Suprapubic skin (tissue), 4 donors: ENCODE data around the gene WNT7A. TPM values are rescaled to one million over a fixed set of nuclear protein-coding genes. Genes with fewer than 3 reads are reported as not detected.
"Not testable (repeated sequence)": the region's sequence is repeated elsewhere in the genome, so short reads cannot be mapped to it uniquely, and the experiment has no call there.

Source experiments
- DNase-seq, 2 donors: peaks; one replicate each; pipeline ENCODE4 v3.0.0-alpha.2; 2019; ENCODE audit warnings: low spot score in 2 of 2
- H3K27ac ChIP-seq: fragments of 200-600 bp; sonication (generic); one replicate; pipeline ENCODE4 v1.5.1; 2019
- H3K27me3 ChIP-seq: fragments of 200-600 bp; sonication (generic); one replicate; pipeline ENCODE4 v1.5.1; 2019
- H3K36me3 ChIP-seq: fragments of 200-600 bp; sonication (generic); one replicate; pipeline ENCODE4 v1.5.1; 2019
- H3K4me1 ChIP-seq: fragments of 200-600 bp; sonication (generic); one replicate; pipeline ENCODE4 v1.5.1; 2019
- H3K4me3 ChIP-seq: fragments of 200-600 bp; sonication (generic); one replicate; pipeline ENCODE4 v1.5.1; 2019; ENCODE audit warnings: mild to moderate bottlenecking
- H3K9me3 ChIP-seq: fragments of 200-600 bp; sonication (generic); one replicate; pipeline ENCODE4 v1.5.1; 2019
- EP300 ChIP-seq: sonication (generic); formaldehyde crosslinking; IDR thresholded peaks from one replicate; pipeline ENCODE4 v1.6.1; 2017; ENCODE audit warnings: antibody characterized with exemption
- POLR2A ChIP-seq, 2 donors: fragments of 450-650 bp; IDR thresholded peaks; one replicate each; pipeline ENCODE4 v1.6.1; 2017; ENCODE audit warnings: antibody characterized with exemption in 2 of 2, mild to moderate bottlenecking in 2 of 2, moderate library complexity in 2 of 2
- POLR2AphosphoS5 ChIP-seq, 3 donors: sonication (generic); formaldehyde crosslinking; IDR thresholded peaks; one replicate each; pipeline ENCODE4 v1.6.1; 2017; ENCODE audit warnings: antibody characterized with exemption in 3 of 3
- WGBS: methylation state at CpG from one replicate; pipeline ENCODE4 v1.1.5; 2018; 5-methylcytosine and 5-hydroxymethylcytosine counted together
- total RNA-seq, 4 donors: library from RNA; depleted of rRNA; stranded (reverse); fragments of >200 nt; gene quantifications; one replicate each; pipeline ENCODE4 v1.1.0, GENCODE V29; 2016
- TF ChIP-seq, protein P1 (sequence below), 2 donors: fragments of 200-600 bp in 1 of 2; fragments of 450-650 bp in 1 of 2; sonication (generic) in 1 of 2; IDR thresholded peaks; one replicate each; pipeline ENCODE4 v1.5.1; 2016 to 2019; ENCODE audit warnings: antibody characterized with exemption in 2 of 2, mild to moderate bottlenecking in 1 of 2, moderate library complexity in 1 of 2

Gene WNT7A
- total RNA-seq, 4 donors from 2014 or later = 1.1 to 3.9 (median 1.8) TPM

DNA sequence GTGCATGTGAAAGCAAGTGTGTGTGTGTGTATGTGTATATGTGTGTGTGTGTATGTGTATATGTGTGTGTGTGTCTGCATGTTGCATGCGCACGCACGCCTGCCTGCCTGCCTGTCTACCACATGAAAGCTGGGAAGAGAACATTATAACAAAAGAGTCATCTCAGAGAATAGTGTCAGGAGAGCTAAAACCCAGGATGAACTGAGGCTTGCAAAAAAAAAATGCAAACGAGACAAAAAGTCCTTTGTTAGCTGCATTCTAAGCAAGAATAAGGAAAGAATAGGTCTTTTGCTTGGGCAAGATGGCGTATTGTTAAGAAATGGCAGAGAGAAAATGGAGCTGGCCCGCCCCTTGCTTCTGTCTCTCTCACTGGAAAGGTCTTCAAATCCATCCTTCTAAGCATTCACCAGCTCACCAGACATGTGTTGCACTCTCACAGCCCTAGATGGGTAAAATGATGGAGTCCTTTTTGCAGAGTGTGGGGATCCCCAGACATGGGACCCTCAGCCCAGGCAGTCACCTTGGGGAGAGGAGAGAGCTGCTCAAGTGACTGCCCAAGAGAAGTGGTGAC is 16.4 kb downstream of the WNT7A start:
- TF ChIP-seq POLR2A (IDR thresholded peaks at IDR 0.05) = no peak
- TF ChIP-seq POLR2AphosphoS5 (IDR thresholded peaks at IDR 0.05) = no peak
- TF ChIP-seq, protein P1, sequence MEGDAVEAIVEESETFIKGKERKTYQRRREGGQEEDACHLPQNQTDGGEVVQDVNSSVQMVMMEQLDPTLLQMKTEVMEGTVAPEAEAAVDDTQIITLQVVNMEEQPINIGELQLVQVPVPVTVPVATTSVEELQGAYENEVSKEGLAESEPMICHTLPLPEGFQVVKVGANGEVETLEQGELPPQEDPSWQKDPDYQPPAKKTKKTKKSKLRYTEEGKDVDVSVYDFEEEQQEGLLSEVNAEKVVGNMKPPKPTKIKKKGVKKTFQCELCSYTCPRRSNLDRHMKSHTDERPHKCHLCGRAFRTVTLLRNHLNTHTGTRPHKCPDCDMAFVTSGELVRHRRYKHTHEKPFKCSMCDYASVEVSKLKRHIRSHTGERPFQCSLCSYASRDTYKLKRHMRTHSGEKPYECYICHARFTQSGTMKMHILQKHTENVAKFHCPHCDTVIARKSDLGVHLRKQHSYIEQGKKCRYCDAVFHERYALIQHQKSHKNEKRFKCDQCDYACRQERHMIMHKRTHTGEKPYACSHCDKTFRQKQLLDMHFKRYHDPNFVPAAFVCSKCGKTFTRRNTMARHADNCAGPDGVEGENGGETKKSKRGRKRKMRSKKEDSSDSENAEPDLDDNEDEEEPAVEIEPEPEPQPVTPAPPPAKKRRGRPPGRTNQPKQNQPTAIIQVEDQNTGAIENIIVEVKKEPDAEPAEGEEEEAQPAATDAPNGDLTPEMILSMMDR (IDR thresholded peaks at IDR 0.05) = no peak
- TF ChIP-seq EP300 = no peak
- Histone ChIP-seq H3K9me3 (no peaks in the 10 kb centered on the region), H3K27me3 (peaks cover 55% of the 10 kb centered on the region), H3K4me3 (no peak overlapping the region), H3K27ac (no peak overlapping the region), H3K36me3 (no peaks in the 10 kb centered on the region), H3K4me1 (no peaks in the 10 kb centered on the region)
- no peak for DNase-seq
- 73% methylated on average over 6 of the region's 6 CpGs for WGBS

DNA sequence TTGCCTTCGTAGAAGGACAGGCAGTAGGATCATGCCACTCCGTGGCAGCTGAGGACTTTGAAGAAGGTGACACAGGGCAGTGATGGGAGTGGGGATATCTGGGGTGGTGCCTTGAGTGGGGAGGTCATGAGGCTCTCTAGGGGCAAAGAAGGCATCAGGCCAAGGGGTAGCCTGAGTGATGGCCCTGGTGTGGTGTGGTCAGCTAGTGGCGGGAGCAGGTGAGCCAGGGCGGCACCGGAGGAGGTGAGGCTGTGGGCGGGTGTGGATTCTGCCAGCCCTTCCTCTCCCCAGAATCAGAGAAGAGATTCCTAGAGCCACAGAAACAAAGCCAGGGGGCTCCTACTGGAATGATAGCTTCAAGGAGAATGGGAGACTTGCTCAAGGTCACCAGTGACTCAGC is 18.4 kb downstream of the WNT7A start:
- Histone ChIP-seq H3K4me1 (peaks cover 9% of the 10 kb centered on the region), H3K9me3 (no peaks in the 10 kb centered on the region), H3K36me3 (no peaks in the 10 kb centered on the region), H3K27me3 (peaks cover 69% of the 10 kb centered on the region), H3K4me3 (no peak overlapping the region), H3K27ac (no peak overlapping the region)
- WGBS = 77% methylated on average over 6 of the region's 6 CpGs
- TF ChIP-seq POLR2A (IDR thresholded peaks at IDR 0.05) (no peak), EP300 (no peak), POLR2AphosphoS5 (IDR thresholded peaks at IDR 0.05) (no peak)
- TF ChIP-seq, protein P1 (IDR thresholded peaks at IDR 0.05) = no peak
- DNase-seq = no peak

DNA sequence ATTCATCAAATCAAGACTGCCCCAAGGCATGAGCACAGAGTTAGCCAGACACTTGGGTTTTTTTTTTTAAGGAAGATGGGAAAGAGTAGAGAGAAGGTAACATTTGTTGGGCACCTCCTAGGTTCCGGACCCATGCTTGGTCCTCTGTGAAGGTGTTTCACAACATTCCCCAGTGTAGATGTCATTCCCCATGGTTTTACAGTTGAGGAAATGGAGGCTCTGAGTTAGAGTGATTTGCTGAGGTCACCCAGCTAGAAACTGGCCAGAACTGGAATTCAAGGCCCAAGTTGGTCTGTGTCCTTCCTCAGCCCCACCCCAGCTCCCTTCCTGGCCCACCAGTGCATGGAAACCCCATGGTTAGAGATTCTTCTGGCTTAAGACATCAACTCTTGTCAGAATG is 19.9 kb downstream of the WNT7A start:
- Histone ChIP-seq H3K36me3 (no peaks in the 10 kb centered on the region), H3K4me3 (no peak overlapping the region), H3K27ac (no peak overlapping the region), H3K27me3 (peaks cover 71% of the 10 kb centered on the region), H3K4me1 (peaks cover 9% of the 10 kb centered on the region), H3K9me3 (no peaks in the 10 kb centered on the region)
- 89% methylated on average over 1 of the region's 1 CpG for WGBS
- TF ChIP-seq, protein P1 (IDR thresholded peaks at IDR 0.05) = no peak
- no peak for TF ChIP-seq POLR2A (IDR thresholded peaks at IDR 0.05)
- no peak for TF ChIP-seq EP300
- TF ChIP-seq POLR2AphosphoS5 (IDR thresholded peaks at IDR 0.05) = no peak
- no peak for DNase-seq

DNA sequence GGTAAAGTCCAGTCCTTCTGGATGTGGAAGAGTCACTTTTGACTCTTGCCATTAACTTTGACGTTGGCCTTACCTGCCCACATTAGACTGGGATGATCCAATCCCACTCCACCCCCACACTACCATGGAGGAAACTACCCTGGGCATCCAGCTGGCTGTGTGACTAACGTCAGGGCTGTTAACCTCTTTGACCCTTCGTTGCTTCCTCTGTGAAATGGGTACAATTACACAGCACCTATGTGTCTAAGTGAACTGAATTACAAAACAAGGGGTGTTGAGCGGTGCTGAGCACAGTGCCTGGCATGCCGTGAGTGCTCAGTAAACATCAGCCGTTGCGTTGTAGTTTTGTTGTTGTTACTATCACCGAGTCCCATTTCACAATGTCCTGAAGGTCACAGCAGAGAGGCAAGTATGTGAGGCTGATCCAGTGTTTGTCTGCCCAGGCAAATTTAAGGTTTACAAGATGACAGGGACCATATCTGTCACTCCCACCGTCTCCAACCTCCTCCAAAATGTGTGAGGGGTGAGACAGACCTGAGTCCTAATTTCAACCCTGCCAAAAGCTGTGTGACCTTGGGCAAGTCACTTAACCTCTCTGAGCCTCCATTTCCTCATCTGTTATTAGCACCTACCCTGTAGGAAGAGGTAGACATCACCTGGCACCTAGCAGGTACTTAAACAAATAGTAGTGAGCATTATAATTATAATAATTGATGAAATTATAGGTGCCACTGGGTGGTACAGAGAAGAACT is 20.9 kb downstream of the WNT7A start:
- Histone ChIP-seq H3K4me1 (peaks cover 9% of the 10 kb centered on the region), H3K36me3 (no peaks in the 10 kb centered on the region), H3K27me3 (peaks cover 67% of the 10 kb centered on the region), H3K4me3 (no peak overlapping the region), H3K9me3 (no peaks in the 10 kb centered on the region), H3K27ac (no peak overlapping the region)
- WGBS = 77% methylated on average over 9 of the region's 9 CpGs
- DNase-seq = no peak
- TF ChIP-seq, protein P1 (IDR thresholded peaks at IDR 0.05) = no peak
- TF ChIP-seq EP300 = no peak
- TF ChIP-seq POLR2AphosphoS5 (IDR thresholded peaks at IDR 0.05) = no peak
- no peak for TF ChIP-seq POLR2A (IDR thresholded peaks at IDR 0.05)

DNA sequence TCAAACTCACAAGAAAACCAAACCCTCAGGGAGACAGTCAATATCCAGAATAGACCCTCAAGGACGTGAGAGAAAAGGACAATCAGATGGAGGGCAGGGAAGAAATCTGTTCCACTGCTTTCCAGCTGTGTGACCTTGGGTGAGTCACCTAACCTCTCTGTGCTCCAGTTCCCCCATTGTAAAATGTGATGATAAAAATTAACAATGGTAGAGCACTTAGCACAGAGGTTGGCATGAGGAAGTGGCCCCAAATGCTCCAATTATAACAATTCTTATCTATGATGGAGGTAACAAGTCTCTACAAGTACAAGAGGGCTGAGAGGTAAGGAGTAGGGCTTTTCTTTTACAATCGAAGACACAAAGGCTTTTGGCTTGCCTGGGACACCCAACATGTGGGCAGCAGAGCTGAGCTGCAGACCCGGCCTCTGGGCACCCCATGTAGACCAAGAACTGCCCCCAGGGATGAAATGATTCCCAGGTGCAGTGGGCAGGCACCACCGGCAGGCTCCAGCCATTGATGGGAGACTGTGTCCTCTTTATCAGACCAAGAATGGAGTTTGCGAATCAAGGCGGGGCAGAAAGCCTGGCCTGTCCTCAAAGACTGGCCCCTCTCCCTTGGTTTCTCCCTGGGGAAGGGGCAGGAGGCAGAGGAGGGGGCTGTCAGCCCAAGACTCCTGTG is 22.0 kb downstream of the WNT7A start:
- DNase-seq = no peak
- H3K4me1 ChIP-seq = peaks cover 11% of the 10 kb centered on the region
- H3K27ac ChIP-seq = no peak overlapping the region
- whole genome bisulfite sequencing = 58% methylated on average over 6 of the region's 6 CpGs
- TF ChIP-seq POLR2AphosphoS5 (IDR thresholded peaks at IDR 0.05) = no peak
- TF ChIP-seq, protein P1 (IDR thresholded peaks at IDR 0.05) = no peak
- no peak for TF ChIP-seq EP300
- TF ChIP-seq POLR2A (IDR thresholded peaks at IDR 0.05) = no peak
- no peak overlapping the region for H3K4me3 ChIP-seq
- no peaks in the 10 kb centered on the region for H3K36me3 ChIP-seq
- H3K9me3 ChIP-seq = no peaks in the 10 kb centered on the region
- H3K27me3 ChIP-seq = peaks cover 68% of the 10 kb centered on the region

DNA sequence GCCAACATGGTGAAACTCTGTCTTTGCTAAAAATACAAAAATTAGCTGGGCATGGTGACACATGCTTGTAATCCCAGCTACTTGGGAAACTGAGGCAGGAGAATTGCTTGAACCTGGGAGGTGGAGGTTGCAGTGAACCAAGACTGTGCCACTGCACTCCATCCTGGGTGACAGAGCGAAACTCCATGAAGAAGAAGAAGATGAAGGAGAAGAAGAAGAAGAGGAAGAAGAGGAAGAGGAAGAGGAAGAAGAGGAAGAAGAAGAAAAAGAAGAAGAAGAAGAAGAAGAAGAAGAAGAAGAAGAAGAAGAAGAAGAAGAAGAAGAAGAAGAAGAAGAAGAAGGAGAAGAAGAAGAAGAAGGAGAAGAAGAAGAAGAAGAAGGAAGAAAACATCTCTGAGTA is 23.2 kb downstream of the WNT7A start:
- not testable (repeated sequence) for H3K36me3 ChIP-seq, DNase-seq, H3K27ac ChIP-seq, H3K4me3 ChIP-seq, H3K9me3 ChIP-seq
- Histone ChIP-seq H3K27me3 (peaks cover 73% of the 10 kb centered on the region), H3K4me1 (peaks cover 23% of the 10 kb centered on the region)
- WGBS = 100% methylated on average over 1 of the region's 1 CpG
